Keratinocyte (primary cell): ENCODE results near the gene ADGRG6. TPM values are rescaled to one million over a fixed set of nuclear protein-coding genes. Genes with fewer than 3 reads are reported as not detected.
A peak's percentile ranks its signal among the peaks of the same experiment; 100 is the strongest.

ENCODE experiments used
- DNase-seq: peaks from one replicate; pipeline ENCODE4 v3.0.0-alpha.2; 2011; ENCODE audit warnings: low read depth, missing footprints, low spot score
- FAIRE-seq: peaks from 2 replicates; lab custom pipeline; 2011; peaks lifted over from hg19 to GRCh38; lab: Jason Lieb, UNC
- H2AFZ ChIP-seq: 2 replicates; pipeline ENCODE4 v1.6.0; 2012; ENCODE audit warnings: low read length, control low read depth, inconsistent platforms; ENCODE audit not compliant: control insufficient read depth
- H3K27ac ChIP-seq: 2 replicates; pipeline ENCODE4 v1.5.1; 2011; ENCODE audit warnings: low read length; ENCODE audit not compliant: control insufficient read depth, insufficient read depth
- H3K27me3 ChIP-seq: 3 replicates; pipeline ENCODE4 v1.6.0; 2011; ENCODE audit warnings: low read length; ENCODE audit not compliant: control insufficient read depth, insufficient read depth; ENCODE audit errors: extremely low read depth
- H3K36me3 ChIP-seq, 2 experiments: 2 replicates in 1 of 2; 3 replicates in 1 of 2; pipeline ENCODE4 v1.5.1; 2011; ENCODE audit warnings: low read length in 2 of 2, mild to moderate bottlenecking in 1 of 2; ENCODE audit not compliant: control insufficient read depth in 2 of 2, insufficient read depth in 2 of 2; ENCODE audit errors: extremely low read depth in 1 of 2
- H3K4me1 ChIP-seq: 3 replicates; pipeline ENCODE4 v1.5.1; 2011; ENCODE audit warnings: low read length; ENCODE audit not compliant: control insufficient read depth, insufficient read depth; ENCODE audit errors: extremely low read depth
- H3K4me2 ChIP-seq: 3 replicates; pipeline ENCODE4 v1.6.0; 2011; ENCODE audit warnings: low read depth, low read length; ENCODE audit not compliant: control insufficient read depth, insufficient read depth; ENCODE audit errors: extremely low read depth
- H3K4me3 ChIP-seq, 3 experiments: fragments of 200-600 bp in 1 of 3; sonication (generic) in 1 of 3; 2 replicates in 2 of 3; 3 replicates in 1 of 3; pipeline ENCODE4 v1.5.1; 2011 to 2016; ENCODE audit warnings: low read length in 3 of 3, mild to moderate bottlenecking in 3 of 3, control low read depth in 2 of 3, inconsistent platforms in 1 of 3, low read depth in 1 of 3, mixed read lengths in 1 of 3, mixed run types in 1 of 3, moderate library complexity in 1 of 3; ENCODE audit not compliant: control insufficient read depth in 2 of 3, insufficient read depth in 2 of 3; ENCODE audit errors: extremely low read depth in 1 of 3
- H3K79me2 ChIP-seq: 2 replicates; pipeline ENCODE4 v1.6.0; 2012; ENCODE audit warnings: low read length; ENCODE audit not compliant: control insufficient read depth, insufficient read depth
- H3K9ac ChIP-seq: 3 replicates; pipeline ENCODE4 v1.6.0; 2011; ENCODE audit warnings: low read length; ENCODE audit not compliant: control insufficient read depth, insufficient read depth; ENCODE audit errors: extremely low read depth
- H3K9me1 ChIP-seq: 3 replicates; pipeline ENCODE4 v1.6.0; 2011; ENCODE audit warnings: low read length; ENCODE audit not compliant: control insufficient read depth, insufficient read depth; ENCODE audit errors: extremely low read depth
- H3K9me3 ChIP-seq: 2 replicates; pipeline ENCODE4 v1.5.1; 2012; ENCODE audit warnings: low read depth, low read length; ENCODE audit not compliant: control insufficient read depth
- H4K20me1 ChIP-seq: 3 replicates; pipeline ENCODE4 v1.6.0; 2011; ENCODE audit warnings: low read length; ENCODE audit not compliant: control insufficient read depth, insufficient read depth; ENCODE audit errors: extremely low read depth
- EZH2 ChIP-seq: IDR thresholded peaks from one replicate; pipeline ENCODE4 v1.6.1; 2012; ENCODE audit warnings: inconsistent platforms, mild to moderate bottlenecking, low read length, moderate library complexity
- dilution Hi-C: fragments of 300-500 bp; cut with MboI; formaldehyde crosslinking; loops from one replicate; pipeline ENCODE4 v1.7.0; 2020; ENCODE audit warnings: low sequenced_read_pairs; ENCODE audit not compliant: extremely low pct_ligation_motif_present
- polyA plus RNA-seq, 5 experiments: library from polyadenylated mRNA; depleted of rRNA in 3 of 5; stranded (reverse) in 3 of 5; stranded (forward) in 1 of 5; unstranded in 1 of 5; fragments of >200 nt; gene quantifications; 1 replicate in 1 of 5; 2 replicates in 3 of 5; 3 replicates in 1 of 5; pipeline versions ENCODE4 v1.2.1 to v1.2.3, GENCODE V29; 2011 to 2012; ENCODE audit warnings: missing spikeins in 2 of 5, low read depth in 1 of 5, low replicate concordance in 1 of 5
- TF ChIP-seq, protein P1 (sequence below), 3 experiments: IDR thresholded peaks in 1 of 3; conservative IDR thresholded peaks in 1 of 3; optimal IDR thresholded peaks in 1 of 3; 2 replicates in 2 of 3; 3 replicates in 1 of 3; pipeline versions ENCODE3 to v1.5.1; 2011; ENCODE audit warnings: low read length in 3 of 3, mild to moderate bottlenecking in 3 of 3, moderate library complexity in 2 of 3, control low read depth in 1 of 3, inconsistent platforms in 1 of 3; ENCODE audit not compliant: insufficient read depth in 2 of 3; ENCODE audit errors: extremely low read depth in 1 of 3

The ADGRG6 gene
- polyA plus RNA-seq, 1 donor (not counting 4 experiments of a cell fraction or from before 2014, with no cell fraction given) = 20.1 TPM

- Histone ChIP-seq H3K9me1 (no peaks in the 10 kb centered on the region), H4K20me1 (no peaks in the 10 kb centered on the region), H3K9ac (no peak overlapping the region), H3K4me2 (no peak overlapping the region), H3K4me3 (no peak overlapping the region), H3K4me1 (peaks cover 7% of the 10 kb centered on the region), H3K27ac (no peak overlapping the region), H3K27me3 (no peaks in the 10 kb centered on the region), H3K79me2 (no peaks in the 10 kb centered on the region), H3K36me3 (no peaks in the 10 kb centered on the region), H2AFZ (no peak overlapping the region), H3K9me3 (no peaks in the 10 kb centered on the region)
- DNase-seq (no peak), FAIRE-seq (peak; percentile 9)
- dilution Hi-C loops = no loop called here
- TF ChIP-seq, protein P1, sequence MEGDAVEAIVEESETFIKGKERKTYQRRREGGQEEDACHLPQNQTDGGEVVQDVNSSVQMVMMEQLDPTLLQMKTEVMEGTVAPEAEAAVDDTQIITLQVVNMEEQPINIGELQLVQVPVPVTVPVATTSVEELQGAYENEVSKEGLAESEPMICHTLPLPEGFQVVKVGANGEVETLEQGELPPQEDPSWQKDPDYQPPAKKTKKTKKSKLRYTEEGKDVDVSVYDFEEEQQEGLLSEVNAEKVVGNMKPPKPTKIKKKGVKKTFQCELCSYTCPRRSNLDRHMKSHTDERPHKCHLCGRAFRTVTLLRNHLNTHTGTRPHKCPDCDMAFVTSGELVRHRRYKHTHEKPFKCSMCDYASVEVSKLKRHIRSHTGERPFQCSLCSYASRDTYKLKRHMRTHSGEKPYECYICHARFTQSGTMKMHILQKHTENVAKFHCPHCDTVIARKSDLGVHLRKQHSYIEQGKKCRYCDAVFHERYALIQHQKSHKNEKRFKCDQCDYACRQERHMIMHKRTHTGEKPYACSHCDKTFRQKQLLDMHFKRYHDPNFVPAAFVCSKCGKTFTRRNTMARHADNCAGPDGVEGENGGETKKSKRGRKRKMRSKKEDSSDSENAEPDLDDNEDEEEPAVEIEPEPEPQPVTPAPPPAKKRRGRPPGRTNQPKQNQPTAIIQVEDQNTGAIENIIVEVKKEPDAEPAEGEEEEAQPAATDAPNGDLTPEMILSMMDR (optimal IDR thresholded peaks at IDR 0.05 in 1 of 3, IDR thresholded peaks at IDR 0.05 in 1 of 3, conservative IDR thresholded peaks at IDR 0.05 in 1 of 3; ENCODE audit: extremely low read depth in 1 of 3, insufficient read depth in 2 of 3, low read length in 3 of 3) = no peak
- no peak for TF ChIP-seq EZH2
Observed at GRCh38 chr6:142384519-142385254, 82.9 kb downstream of the ADGRG6 start.

DNA sequence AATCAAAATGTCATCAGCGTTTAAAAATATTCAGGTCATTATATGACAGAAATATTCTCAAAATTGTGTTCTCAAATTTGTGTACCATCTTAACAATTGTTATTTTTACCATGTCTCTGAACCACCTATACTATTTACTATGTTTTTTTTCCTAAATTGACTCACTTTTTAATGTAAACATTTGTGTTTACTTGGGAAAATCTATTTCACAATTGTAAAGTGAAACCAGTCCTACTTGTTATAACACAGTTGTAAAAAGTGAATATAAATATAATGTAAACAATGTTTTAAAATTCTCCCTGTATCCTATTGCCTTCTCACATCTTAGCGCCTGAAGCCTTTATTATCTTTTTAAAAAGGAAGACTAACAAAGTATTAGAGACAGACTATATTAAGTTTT, 83.5 kb downstream of the ADGRG6 start:
- Histone ChIP-seq H3K4me2 (no peak overlapping the region), H3K9ac (no peak overlapping the region), H3K27ac (no peak overlapping the region), H2AFZ (no peak overlapping the region), H3K4me1 (peaks cover 7% of the 10 kb centered on the region), H3K4me3 (no peak overlapping the region), H3K9me1 (no peaks in the 10 kb centered on the region), H3K79me2 (no peaks in the 10 kb centered on the region), H3K36me3 (no peaks in the 10 kb centered on the region), H4K20me1 (no peaks in the 10 kb centered on the region), H3K27me3 (no peaks in the 10 kb centered on the region), H3K9me3 (no peaks in the 10 kb centered on the region)
- no peak for DNase-seq
- dilution Hi-C loops = no loop called here
- FAIRE-seq = no peak
- no peak for TF ChIP-seq EZH2
- TF ChIP-seq, protein P1 (optimal IDR thresholded peaks at IDR 0.05 in 1 of 3, IDR thresholded peaks at IDR 0.05 in 1 of 3, conservative IDR thresholded peaks at IDR 0.05 in 1 of 3; ENCODE audit: extremely low read depth in 1 of 3, insufficient read depth in 2 of 3, low read length in 3 of 3) = no peak
